ENCODE measurements around the gene CEP112.
"Not testable (repeated sequence)": the region's sequence is repeated elsewhere in the genome, so short reads cannot be mapped to it uniquely, and the experiment has no call there.

CEP112 gene

GRCh38 chr17:65681763-65682162 lies 510.2 kb downstream of the CEP112 start:
- not testable (repeated sequence) for DNase-seq (ENCODE audit: low read depth)

GRCh38 chr17:65679165-65679845 lies 512.6 kb downstream of the CEP112 start:
- DNase-seq (ENCODE audit: low read depth), result no peak

- DNase-seq (ENCODE audit: low read depth), result no peak
These were observed 513.4 kb downstream of the CEP112 start for GRCh38 chr17:65678546-65678945.

GRCh38 chr17:65677932-65678331 lies 514.0 kb downstream of the CEP112 start:
- no peak for DNase-seq (ENCODE audit: low read depth)

- no peak for DNase-seq (ENCODE audit: low read depth)
These were observed 517.5 kb downstream of the CEP112 start for GRCh38 chr17:65674246-65675045.

- DNase-seq (ENCODE audit: low read depth), result no peak
These were observed 521.1 kb downstream of the CEP112 start for GRCh38 chr17:65670667-65671371.

- no peak for DNase-seq (ENCODE audit: low read depth)
These were observed 523.7 kb downstream of the CEP112 start for GRCh38 chr17:65668211-65668610.

- no peak for DNase-seq (ENCODE audit: low read depth)
These were observed 524.3 kb downstream of the CEP112 start for GRCh38 chr17:65667656-65668055.

GRCh38 chr17:65666876-65667321 lies 525.0 kb downstream of the CEP112 start:
- DNase-seq (ENCODE audit: low read depth), result no peak

GRCh38 chr17:65665966-65666365 lies 526.0 kb downstream of the CEP112 start:
- no peak for DNase-seq (ENCODE audit: low read depth)

GRCh38 chr17:65664696-65665095 lies 527.2 kb downstream of the CEP112 start:
- no peak for DNase-seq (ENCODE audit: low read depth)

GRCh38 chr17:65664266-65664665 lies 527.7 kb downstream of the CEP112 start:
- DNase-seq (ENCODE audit: low read depth), result no peak

- DNase-seq (ENCODE audit: low read depth), result no peak
These were observed 529.7 kb downstream of the CEP112 start for GRCh38 chr17:65662196-65662595.

GRCh38 chr17:65660947-65661346 lies 531.0 kb downstream of the CEP112 start:
- no peak for DNase-seq (ENCODE audit: low read depth)

GRCh38 chr17:65660078-65660477 lies 531.9 kb downstream of the CEP112 start:
- no peak for DNase-seq (ENCODE audit: low read depth)

GRCh38 chr17:65659512-65659911 lies 532.4 kb downstream of the CEP112 start:
- DNase-seq (ENCODE audit: low read depth), result no peak

- DNase-seq (ENCODE audit: low read depth), result no peak
These were observed 534.6 kb downstream of the CEP112 start for GRCh38 chr17:65657251-65657828.

- no peak for DNase-seq (ENCODE audit: low read depth)
These were observed 535.3 kb downstream of the CEP112 start for GRCh38 chr17:65656390-65657250.

GRCh38 chr17:65655706-65656105 lies 536.2 kb downstream of the CEP112 start:
- DNase-seq (ENCODE audit: low read depth), result no peak

GRCh38 chr17:65644545-65644944 lies 547.4 kb downstream of the CEP112 start:
- DNase-seq (ENCODE audit: low read depth), result no peak

- no peak for DNase-seq (ENCODE audit: low read depth)
These were observed 553.5 kb downstream of the CEP112 start for GRCh38 chr17:65638221-65638975.

Data from stimulated activated CD8-positive, alpha-beta memory T cell treated with anti-CD3 and anti-CD28 coated beads, Interleukin-12 subunit alpha, Interleukin-12 subunit beta, amount 100 ng/mL, for 1 hour (primary cell).